Spleen (tissue), 11 donors: ENCODE results near the gene DOCK11. TPM values are rescaled to one million over a fixed set of nuclear protein-coding genes. Genes with fewer than 3 reads are reported as not detected.

Source experiments
- DNase-seq: peaks from one replicate; pipeline ENCODE4 v3.0.0-alpha.2; 2020
- H3K27ac ChIP-seq, 8 donors: fragments of 200-600 bp; sonication (generic) in 7 of 8; 1 replicate in 4 of 8; 2 replicates in 4 of 8; pipeline versions ENCODE4 v1.5.0 to v1.8.0; 2016 to 2021; ENCODE audit warnings: inconsistent platforms in 4 of 8, mild to moderate bottlenecking in 4 of 8, moderate library complexity in 1 of 8
- H3K27me3 ChIP-seq, 7 donors: fragments of 200-600 bp; sonication (generic) in 6 of 7; replicated peaks in 1 of 7; 1 replicate in 4 of 7; 2 replicates in 3 of 7; pipeline versions ENCODE4 v1.5.0 to v1.8.0; 2016 to 2021; ENCODE audit warnings: inconsistent platforms in 3 of 7, mild to moderate bottlenecking in 1 of 7
- H3K36me3 ChIP-seq, 6 donors: fragments of 200-600 bp; sonication (generic) in 5 of 6; 1 replicate in 4 of 6; 2 replicates in 2 of 6; pipeline versions ENCODE4 v1.5.0 to v1.8.0; 2016 to 2021; ENCODE audit warnings: inconsistent platforms in 2 of 6
- H3K4me1 ChIP-seq, 6 donors: fragments of 200-600 bp; sonication (generic) in 5 of 6; 1 replicate in 3 of 6; 2 replicates in 3 of 6; pipeline versions ENCODE4 v1.5.0 to v1.8.0; 2016 to 2021; ENCODE audit warnings: inconsistent platforms in 3 of 6
- H3K4me3 ChIP-seq, 8 donors: fragments of 200-600 bp; sonication (generic) in 7 of 8; 1 replicate in 4 of 8; 2 replicates in 4 of 8; pipeline versions ENCODE4 v1.5.0 to v1.8.0; 2016 to 2021; ENCODE audit warnings: inconsistent platforms in 4 of 8, mild to moderate bottlenecking in 4 of 8, moderate library complexity in 2 of 8
- H3K9me3 ChIP-seq, 8 donors: fragments of 200-600 bp; sonication (generic) in 7 of 8; 1 replicate in 4 of 8; 2 replicates in 4 of 8; pipeline versions ENCODE4 v1.5.0 to v1.8.0; 2016 to 2021; ENCODE audit warnings: inconsistent platforms in 4 of 8
- POLR2A ChIP-seq, 3 donors: fragments of 450-650 bp; IDR thresholded peaks; one replicate each; pipeline ENCODE4 v1.5.1; 2017; ENCODE audit warnings: antibody characterized with exemption in 3 of 3, mild to moderate bottlenecking in 1 of 3
- POLR2AphosphoS5 ChIP-seq, 3 donors: sonication (generic); formaldehyde crosslinking; IDR thresholded peaks; one replicate each; pipeline ENCODE4 v1.5.1; 2017; ENCODE audit warnings: antibody characterized with exemption in 3 of 3
- WGBS, 5 donors: extraction: QIAGEN DNeasy Blood & Tissue Kit in 3 of 5; methylation state at CpG; one replicate each; pipeline versions ENCODE4 v1.1.5 to v1.1.7; 2013 to 2018; 5-methylcytosine and 5-hydroxymethylcytosine counted together
- intact Hi-C: fragments of 100-400 bp; cut with DNase I; formaldehyde crosslinking; loops from one replicate; pipeline ENCODE4 v1.15.0; 2023; ENCODE audit warnings: low total_unique reads
- polyA plus RNA-seq, 3 donors: library from polyadenylated mRNA; stranded (reverse); fragments of 200-250 nt; gene quantifications; one replicate each; pipeline ENCODE4 v1.2.1, GENCODE V29; 2013
- total RNA-seq, 7 donors: library from RNA; depleted of rRNA in 3 of 7; stranded (reverse); fragments of >200 nt in 3 of 7; fragmentation: NEBNext Ultra II Directional in 4 of 7; extraction: Animal tissue kit (Norgen Biotek cat#: 25700) in 4 of 7; gene quantifications; one replicate each; pipeline versions ENCODE4 v1.1.0 to v1.2.1, GENCODE V29; 2016 to 2021
- TF ChIP-seq, protein P1 (sequence below), 11 experiments: fragments of 200-600 bp in 7 of 11; fragments of 450-650 bp in 4 of 11; sonication (generic) in 4 of 11; IDR thresholded peaks in 8 of 11; conservative IDR thresholded peaks in 3 of 11; 1 replicate in 7 of 11; 2 replicates in 4 of 11; pipeline versions ENCODE4 v1.4.0 to v1.8.0; 2016 to 2021; ENCODE audit warnings: antibody characterized with exemption in 11 of 11, inconsistent platforms in 4 of 11, mild to moderate bottlenecking in 1 of 11
- donor health status: healthy with polysubstance abuse.
- donor health status: DM: no; HTN: no; CAD: no; lungs with moderate emphysema.
- donor health status: DM: no; HTN: no; CAD: no.
- donor health status: Bipolar disorder and iron deficiency.
- donor health status: healthy.
- donor health status: DM: no; HTN: no; CAD: no.
- donor health status: DM: yes; HTN: yes; CAD: no.

DOCK11 gene
- total and polyA plus RNA-seq, 10 donors: 32.8 to 68.9 (median 56.0) TPM

DNA sequence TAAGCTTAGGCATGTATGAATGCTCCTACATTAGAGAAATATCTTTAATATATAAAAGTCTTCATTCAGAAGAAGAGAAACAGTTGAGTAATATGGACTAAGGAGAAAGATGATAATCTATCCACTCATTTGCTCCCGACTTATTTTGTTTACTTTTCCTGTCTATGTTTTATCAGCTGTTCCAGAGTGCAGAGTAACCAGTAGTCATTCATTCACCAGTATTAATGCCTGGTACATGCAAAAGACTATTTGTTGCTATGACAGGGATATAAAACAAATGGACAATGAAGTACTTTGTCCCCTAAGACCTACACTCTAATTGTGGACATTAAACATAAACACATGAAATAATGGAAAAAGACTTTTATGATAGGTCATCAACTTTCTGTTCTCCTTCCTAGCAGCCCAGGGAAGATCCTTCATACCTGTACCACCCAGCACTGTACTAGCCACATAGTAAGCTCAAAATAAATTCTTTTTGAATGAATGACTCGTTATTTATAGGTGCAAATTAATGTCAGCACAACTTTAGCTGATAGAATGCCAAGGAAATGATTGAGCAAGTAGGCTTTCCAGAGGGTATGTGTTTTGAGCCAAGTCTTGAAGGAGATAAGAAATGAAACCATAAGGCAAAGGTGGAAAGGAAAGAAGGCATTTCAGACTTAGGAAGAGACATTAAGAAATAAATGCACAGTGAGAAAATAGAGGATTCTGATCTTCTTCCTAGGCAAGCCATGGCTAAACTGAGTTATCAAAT is 186.8 kb downstream of the DOCK11 start:
- 50 to 74% (median 65%) methylated on average over 2 of the region's 2 CpGs for WGBS, 5 donors

DNA sequence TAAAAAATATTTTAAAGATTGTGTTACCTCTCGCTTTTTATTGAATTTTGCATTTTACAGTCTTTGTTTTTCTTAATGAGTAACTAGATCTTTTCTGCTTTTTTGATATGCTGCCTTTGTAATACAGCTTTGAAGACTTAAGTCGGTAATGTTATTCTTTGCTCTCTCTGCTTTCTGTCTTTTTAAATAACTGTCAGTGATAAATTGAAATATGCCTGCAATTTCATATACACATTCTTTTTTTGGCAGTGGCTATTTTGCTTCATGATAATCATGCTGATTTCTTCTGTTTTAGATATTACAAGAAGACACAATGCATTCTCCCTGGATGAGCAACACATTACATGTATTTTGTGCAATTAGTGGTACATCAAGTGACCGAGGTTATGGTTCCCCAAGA is 189.8 kb downstream of the DOCK11 start:
- no peak for DNase-seq
- H3K9me3 ChIP-seq: no peaks in the 10 kb centered on the region
- H3K4me1 ChIP-seq: no peaks in the 10 kb centered on the region
- TF ChIP-seq POLR2A (IDR thresholded peaks at IDR 0.05) (no peak), POLR2AphosphoS5 (IDR thresholded peaks at IDR 0.05) (no peak)
- TF ChIP-seq, protein P1, sequence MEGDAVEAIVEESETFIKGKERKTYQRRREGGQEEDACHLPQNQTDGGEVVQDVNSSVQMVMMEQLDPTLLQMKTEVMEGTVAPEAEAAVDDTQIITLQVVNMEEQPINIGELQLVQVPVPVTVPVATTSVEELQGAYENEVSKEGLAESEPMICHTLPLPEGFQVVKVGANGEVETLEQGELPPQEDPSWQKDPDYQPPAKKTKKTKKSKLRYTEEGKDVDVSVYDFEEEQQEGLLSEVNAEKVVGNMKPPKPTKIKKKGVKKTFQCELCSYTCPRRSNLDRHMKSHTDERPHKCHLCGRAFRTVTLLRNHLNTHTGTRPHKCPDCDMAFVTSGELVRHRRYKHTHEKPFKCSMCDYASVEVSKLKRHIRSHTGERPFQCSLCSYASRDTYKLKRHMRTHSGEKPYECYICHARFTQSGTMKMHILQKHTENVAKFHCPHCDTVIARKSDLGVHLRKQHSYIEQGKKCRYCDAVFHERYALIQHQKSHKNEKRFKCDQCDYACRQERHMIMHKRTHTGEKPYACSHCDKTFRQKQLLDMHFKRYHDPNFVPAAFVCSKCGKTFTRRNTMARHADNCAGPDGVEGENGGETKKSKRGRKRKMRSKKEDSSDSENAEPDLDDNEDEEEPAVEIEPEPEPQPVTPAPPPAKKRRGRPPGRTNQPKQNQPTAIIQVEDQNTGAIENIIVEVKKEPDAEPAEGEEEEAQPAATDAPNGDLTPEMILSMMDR (IDR thresholded peaks at IDR 0.05 in 8 of 11, conservative IDR thresholded peaks at IDR 0.05 in 3 of 11): no peak
- 70 to 90% (median 83%) methylated on average over 3 of the region's 3 CpGs for WGBS, 5 donors
- intact Hi-C loops: no loop called here
- no peak overlapping the region for H3K4me3 ChIP-seq
- H3K27me3 ChIP-seq: no peaks in the 10 kb centered on the region
- no peak overlapping the region for H3K27ac ChIP-seq
- peaks cover 0 to 81% (median 8%) of the 10 kb centered on the region in 6 donors for H3K36me3 ChIP-seq

More for the DNA sequence above, 186.8 kb downstream of the DOCK11 start:
- Histone ChIP-seq H3K4me3 (no peak overlapping the region), H3K27me3 (no peaks in the 10 kb centered on the region), H3K36me3 (peaks cover 0 to 96% (median 10%) of the 10 kb centered on the region in 6 donors), H3K9me3 (no peaks in the 10 kb centered on the region), H3K4me1 (no peaks in the 10 kb centered on the region), H3K27ac (no peak overlapping the region)
- intact Hi-C loops: no loop called here
- no peak for TF ChIP-seq POLR2AphosphoS5 (IDR thresholded peaks at IDR 0.05)
- TF ChIP-seq, protein P1 (IDR thresholded peaks at IDR 0.05 in 8 of 11, conservative IDR thresholded peaks at IDR 0.05 in 3 of 11): no peak
- TF ChIP-seq POLR2A (IDR thresholded peaks at IDR 0.05): no peak
- no peak for DNase-seq

DNA sequence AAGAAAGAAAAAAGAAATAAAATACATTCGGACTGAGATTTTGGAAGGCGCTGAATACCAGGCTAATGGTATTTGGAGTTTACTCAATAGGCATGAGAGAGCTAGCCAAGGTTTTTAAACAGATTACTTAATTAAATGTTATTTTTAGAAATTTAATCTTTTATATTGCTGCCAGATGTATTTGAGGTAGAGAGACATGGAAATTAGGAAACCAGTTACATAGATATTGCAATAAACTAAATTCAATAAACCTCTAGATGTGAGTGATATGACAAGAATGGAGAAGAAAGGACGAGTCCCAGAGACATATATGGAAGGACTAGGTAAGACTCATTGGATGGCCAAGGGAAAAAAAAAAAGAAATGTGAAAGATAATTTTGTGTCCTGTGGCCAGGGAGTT is 193.3 kb downstream of the DOCK11 start:
- peaks cover 0 to 47% (median 2%) of the 10 kb centered on the region in 6 donors for H3K36me3 ChIP-seq
- DNase-seq: no peak
- 81 to 100% (median 96%) methylated on average over 3 of the region's 3 CpGs for WGBS, 5 donors
- TF ChIP-seq, protein P1 (IDR thresholded peaks at IDR 0.05 in 8 of 11, conservative IDR thresholded peaks at IDR 0.05 in 3 of 11): no peak
- TF ChIP-seq POLR2A (IDR thresholded peaks at IDR 0.05): no peak
- TF ChIP-seq POLR2AphosphoS5 (IDR thresholded peaks at IDR 0.05): no peak
- no peaks in the 10 kb centered on the region for H3K9me3 ChIP-seq
- H3K27me3 ChIP-seq: no peaks in the 10 kb centered on the region
- no peak overlapping the region for H3K27ac ChIP-seq
- peaks cover 0 to 2% (median 0%) of the 10 kb centered on the region in 6 donors for H3K4me1 ChIP-seq
- intact Hi-C loops: no loop called here
- no peak overlapping the region for H3K4me3 ChIP-seq

DNA sequence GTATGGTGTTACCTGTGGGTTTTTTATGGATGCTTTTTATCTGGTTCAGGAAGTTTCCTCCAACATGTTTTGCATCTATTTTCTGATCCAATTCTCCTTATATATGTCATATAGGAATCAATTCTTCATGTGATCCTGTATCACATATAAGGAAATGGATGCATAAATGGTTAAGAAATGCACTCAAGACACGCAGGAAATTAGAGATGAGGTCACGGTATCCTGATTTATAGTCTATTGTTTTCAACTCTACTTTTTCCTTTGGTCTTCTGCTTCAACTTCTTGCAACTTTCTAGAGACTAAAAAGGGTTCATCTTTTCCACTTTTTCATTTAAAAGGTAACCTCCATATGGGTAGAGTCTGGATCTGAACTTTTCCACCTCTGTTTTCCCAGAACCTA is 198.2 kb downstream of the DOCK11 start:
- 46 to 61% (median 59%) methylated on average over 2 of the region's 2 CpGs for WGBS, 5 donors
- Histone ChIP-seq H3K9me3 (no peaks in the 10 kb centered on the region), H3K36me3 (no peaks in the 10 kb centered on the region), H3K4me3 (no peak overlapping the region), H3K27me3 (no peaks in the 10 kb centered on the region), H3K4me1 (peaks cover 0 to 25% (median 0%) of the 10 kb centered on the region in 6 donors), H3K27ac (peak overlapping the region in 3 of 8 donors; percentile 24 to 47 (median 26))
- no peak for DNase-seq
- TF ChIP-seq, protein P1 (IDR thresholded peaks at IDR 0.05 in 8 of 11, conservative IDR thresholded peaks at IDR 0.05 in 3 of 11): no peak
- TF ChIP-seq POLR2A (IDR thresholded peaks at IDR 0.05) (no peak), POLR2AphosphoS5 (IDR thresholded peaks at IDR 0.05) (no peak)
- intact Hi-C loops: no loop called here
